MM.1S (cell line): Measurements from ENCODE around the gene AMMECR1L.
"Not testable (repeated sequence)": the region's sequence is repeated elsewhere in the genome, so short reads cannot be mapped to it uniquely, and the experiment has no call there.

Experiments used
- DNase-seq: peaks from one replicate; pipeline ENCODE4 v3.0.0-alpha.2; 2015
- H2AFZ ChIP-seq: fragments of 300-600 bp; sonication (generic); 2 replicates; pipeline ENCODE4 v1.6.0; 2016; ENCODE audit warnings: antibody characterized with exemption, low read length
- H3F3A ChIP-seq: fragments of 300-600 bp; sonication (generic); 2 replicates; pipeline ENCODE4 v1.6.1; 2016; ENCODE audit warnings: mild to moderate bottlenecking, antibody characterized with exemption, low read length, moderate library complexity, mixed read lengths; ENCODE audit not compliant: insufficient read depth
- H3K27ac ChIP-seq: fragments of 300-600 bp; sonication (generic); 2 replicates; pipeline ENCODE4 v1.5.1; 2016; ENCODE audit warnings: mild to moderate bottlenecking, low read length
- H3K27me3 ChIP-seq: fragments of 300-600 bp; sonication (generic); replicated peaks from 2 replicates; pipeline ENCODE4 v1.6.0; 2016; ENCODE audit warnings: low read length; ENCODE audit not compliant: insufficient read depth
- H3K36me3 ChIP-seq: fragments of 300-600 bp; sonication (generic); replicated peaks from 2 replicates; pipeline ENCODE4 v1.6.1; 2016; ENCODE audit warnings: mild to moderate bottlenecking, low read length, mixed read lengths; ENCODE audit not compliant: insufficient read depth
- H3K4me1 ChIP-seq: fragments of 300-600 bp; sonication (generic); 2 replicates; pipeline ENCODE4 v1.6.1; 2016; ENCODE audit warnings: low read length, mixed read lengths
- H3K4me2 ChIP-seq: fragments of 300-600 bp; sonication (generic); 2 replicates; pipeline ENCODE4 v1.6.0; 2016; ENCODE audit warnings: low read depth, low read length
- H3K4me3 ChIP-seq: fragments of 300-600 bp; sonication (generic); 2 replicates; pipeline ENCODE4 v1.5.1; 2016; ENCODE audit warnings: low read length, mixed read lengths
- H3K79me2 ChIP-seq: fragments of 300-600 bp; sonication (generic); 2 replicates; pipeline ENCODE4 v1.6.1; 2016; ENCODE audit warnings: mixed run types, low read length, mixed read lengths
- H3K9ac ChIP-seq: fragments of 300-600 bp; sonication (generic); 2 replicates; pipeline ENCODE4 v1.6.1; 2016; ENCODE audit warnings: low read length, mixed read lengths
- H3K9me2 ChIP-seq: fragments of 300-600 bp; sonication (generic); replicated peaks from 2 replicates; pipeline ENCODE4 v1.6.1; 2016; ENCODE audit warnings: mild to moderate bottlenecking, low read length, mixed read lengths; ENCODE audit not compliant: insufficient read depth
- H3K9me3 ChIP-seq: fragments of 300-600 bp; sonication (generic); replicated peaks from 2 replicates; pipeline ENCODE4 v1.6.1; 2016; ENCODE audit warnings: mild to moderate bottlenecking, low read length, mixed read lengths; ENCODE audit not compliant: insufficient read depth
- H4K20me1 ChIP-seq: fragments of 300-600 bp; sonication (generic); 2 replicates; pipeline ENCODE4 v1.6.1; 2016; ENCODE audit warnings: mild to moderate bottlenecking, low read length, moderate library complexity, mixed read lengths; ENCODE audit not compliant: insufficient read depth
- EZH2 ChIP-seq: fragments of 300-600 bp; sonication (generic); optimal IDR thresholded peaks from 2 replicates; pipeline ENCODE3; 2017; ENCODE audit warnings: low read depth, mild to moderate bottlenecking, antibody characterized with exemption, low read length, mixed read lengths
- EZH2phosphoT487 ChIP-seq: fragments of 300-600 bp; sonication (generic); IDR thresholded peaks from 2 replicates; pipeline ENCODE4 v1.6.1; 2018; ENCODE audit warnings: antibody characterized with exemption, low read length
- TF ChIP-seq, protein P1 (sequence below): fragments of 300-600 bp; sonication (generic); IDR thresholded peaks from 2 replicates; pipeline ENCODE4 v1.5.1; 2016; ENCODE audit warnings: antibody characterized with exemption, low read length, mixed read lengths

Gene AMMECR1L

DNA sequence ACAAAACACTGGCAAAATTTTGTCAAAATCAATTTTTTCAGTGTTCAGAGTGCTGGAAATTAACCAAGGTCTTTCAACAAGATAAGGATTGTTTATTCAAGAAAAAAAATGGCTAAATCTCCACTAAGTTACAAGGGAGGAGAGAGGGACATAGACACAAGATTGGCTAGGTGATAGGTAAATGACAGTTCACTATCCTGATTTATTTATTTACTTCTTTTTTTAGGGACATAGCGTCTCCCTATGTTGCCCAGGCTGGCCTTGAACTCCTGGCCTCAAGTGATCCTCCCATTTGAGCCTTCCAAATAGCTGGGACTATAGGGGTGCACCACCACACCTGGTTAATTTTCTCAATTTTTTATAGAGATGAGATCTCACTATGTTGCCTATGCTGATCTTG lies 71.1 kb downstream of the AMMECR1L start:
- H3K4me1 ChIP-seq, result peaks cover 8% of the 10 kb centered on the region

DNA sequence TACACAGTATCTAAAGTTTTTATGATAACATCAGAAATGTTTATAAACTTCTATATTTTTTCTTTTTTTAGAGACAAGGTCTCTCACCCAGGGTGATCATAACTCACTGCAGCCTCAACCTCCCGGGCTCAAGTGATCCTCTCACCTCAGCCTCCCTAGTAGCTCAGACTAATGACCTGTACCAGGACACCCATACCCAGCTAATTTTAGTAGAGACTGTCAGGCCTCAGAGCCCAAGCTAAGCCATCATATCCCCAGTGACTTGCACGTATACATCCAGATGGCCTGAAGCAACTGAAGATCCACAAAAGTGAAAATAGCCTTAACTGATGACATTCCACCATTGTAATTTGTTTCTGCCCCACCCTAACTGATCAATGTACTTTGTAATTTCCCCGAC lies 73.3 kb downstream of the AMMECR1L start:
- Histone ChIP-seq H4K20me1 (peaks cover 12% of the 10 kb centered on the region; the same call in 1 of the 2 replicates), H3K79me2 (peaks cover 42% of the 10 kb centered on the region), H3F3A (peaks cover 20% of the 10 kb centered on the region), H3K4me1 (peaks cover 20% of the 10 kb centered on the region)
- not testable (repeated sequence) for H3K9me2 ChIP-seq, H3K27me3 ChIP-seq, H2AFZ ChIP-seq, DNase-seq, H3K4me2 ChIP-seq, H3K9ac ChIP-seq, H3K36me3 ChIP-seq, H3K4me3 ChIP-seq, H3K9me3 ChIP-seq, H3K27ac ChIP-seq

More for the DNA sequence above, 71.1 kb downstream of the AMMECR1L start:
- no peak overlapping the region for H3K4me2 ChIP-seq
- no peak for DNase-seq
- no peaks in the 10 kb centered on the region for H4K20me1 ChIP-seq
- TF ChIP-seq EZH2phosphoT487 (no peak), EZH2 (no peak)
- TF ChIP-seq, protein P1, sequence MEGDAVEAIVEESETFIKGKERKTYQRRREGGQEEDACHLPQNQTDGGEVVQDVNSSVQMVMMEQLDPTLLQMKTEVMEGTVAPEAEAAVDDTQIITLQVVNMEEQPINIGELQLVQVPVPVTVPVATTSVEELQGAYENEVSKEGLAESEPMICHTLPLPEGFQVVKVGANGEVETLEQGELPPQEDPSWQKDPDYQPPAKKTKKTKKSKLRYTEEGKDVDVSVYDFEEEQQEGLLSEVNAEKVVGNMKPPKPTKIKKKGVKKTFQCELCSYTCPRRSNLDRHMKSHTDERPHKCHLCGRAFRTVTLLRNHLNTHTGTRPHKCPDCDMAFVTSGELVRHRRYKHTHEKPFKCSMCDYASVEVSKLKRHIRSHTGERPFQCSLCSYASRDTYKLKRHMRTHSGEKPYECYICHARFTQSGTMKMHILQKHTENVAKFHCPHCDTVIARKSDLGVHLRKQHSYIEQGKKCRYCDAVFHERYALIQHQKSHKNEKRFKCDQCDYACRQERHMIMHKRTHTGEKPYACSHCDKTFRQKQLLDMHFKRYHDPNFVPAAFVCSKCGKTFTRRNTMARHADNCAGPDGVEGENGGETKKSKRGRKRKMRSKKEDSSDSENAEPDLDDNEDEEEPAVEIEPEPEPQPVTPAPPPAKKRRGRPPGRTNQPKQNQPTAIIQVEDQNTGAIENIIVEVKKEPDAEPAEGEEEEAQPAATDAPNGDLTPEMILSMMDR, result no peak
- H3K27me3 ChIP-seq, result no peaks in the 10 kb centered on the region
- H3K79me2 ChIP-seq, result peaks cover 20% of the 10 kb centered on the region
- no peak overlapping the region for H3K27ac ChIP-seq
- no peak overlapping the region for H2AFZ ChIP-seq
- no peak overlapping the region for H3K9ac ChIP-seq
- H3K36me3 ChIP-seq, result no peaks in the 10 kb centered on the region
- H3K9me2 ChIP-seq, result no peaks in the 10 kb centered on the region
- peaks cover 12% of the 10 kb centered on the region for H3F3A ChIP-seq
- no peak overlapping the region for H3K4me3 ChIP-seq
- no peaks in the 10 kb centered on the region for H3K9me3 ChIP-seq
